Testis (tissue), 3 donors: Measurements from ENCODE around the gene ZRANB3. TPM values are rescaled to one million over a fixed set of nuclear protein-coding genes. Genes with fewer than 3 reads are reported as not detected.

Experiments used
- DNase-seq: peaks from one replicate; pipeline ENCODE4 v3.0.0-alpha.2; 2019
- H3K27ac ChIP-seq, 2 donors: fragments of 200-600 bp; sonication (generic); one replicate each; pipeline ENCODE4 v1.5.1; 2019
- H3K27me3 ChIP-seq: fragments of 200-600 bp; sonication (generic); one replicate; pipeline ENCODE4 v1.5.1; 2019
- H3K36me3 ChIP-seq: fragments of 200-600 bp; sonication (generic); one replicate; pipeline ENCODE4 v1.5.1; 2017; ENCODE audit warnings: low read depth; ENCODE audit errors: missing control alignments
- H3K4me1 ChIP-seq: fragments of 200-600 bp; sonication (generic); one replicate; pipeline ENCODE4 v1.5.1; 2019
- H3K4me3 ChIP-seq, 2 donors: fragments of 200-600 bp; sonication (generic); one replicate each; pipeline ENCODE4 v1.5.1; 2017 to 2019
- H3K9me3 ChIP-seq: fragments of 200-600 bp; sonication (generic); one replicate; pipeline ENCODE4 v1.5.1; 2017
- CTCF ChIP-seq, 3 experiments: fragments of 450-650 bp in 2 of 3; fragments of 200-600 bp in 1 of 3; sonication (generic) in 1 of 3; IDR thresholded peaks; one replicate each; pipeline ENCODE4 v1.5.1; 2016 to 2019; ENCODE audit warnings: antibody characterized with exemption in 3 of 3, mild to moderate bottlenecking in 2 of 3, moderate library complexity in 1 of 3
- POLR2A ChIP-seq: fragments of 450-650 bp; IDR thresholded peaks from one replicate; pipeline ENCODE4 v1.6.1; 2017; ENCODE audit warnings: antibody characterized with exemption, mild to moderate bottlenecking, moderate library complexity
- WGBS, 2 donors: methylation state at CpG; one replicate each; pipeline ENCODE4 v1.1.5; 2018; 5-methylcytosine and 5-hydroxymethylcytosine counted together
- intact Hi-C: fragments of 100-400 bp; cut with DNase I; formaldehyde crosslinking; loops from one replicate; pipeline ENCODE4 v1.15.1; 2023; ENCODE audit warnings: low total_unique reads
- polyA plus RNA-seq: library from polyadenylated mRNA; stranded (reverse); fragments of 350-450 nt; fragmentation: Illumina TruSeq; extraction: RNeasy Lipid Tissue Mini Kit (QIAGEN cat#74804); gene quantifications from one replicate; pipeline ENCODE4 v1.2.3, GENCODE V29; 2014; ENCODE audit warnings: low read depth, low replicate concordance; ENCODE audit not compliant: insufficient read depth
- total RNA-seq, 2 donors: library from RNA; depleted of rRNA; stranded (reverse); fragments of >200 nt; gene quantifications; one replicate each; pipeline ENCODE4 v1.2.3, GENCODE V29; 2016

ZRANB3 gene
- total and polyA plus RNA-seq, 3 donors from 2014 or later: 8.6 to 28.8 (median 19.3) TPM

- Histone ChIP-seq H3K27me3 (no peaks in the 10 kb centered on the region), H3K36me3 (no peaks in the 10 kb centered on the region), H3K27ac (no peak overlapping the region), H3K4me3 (no peak overlapping the region), H3K4me1 (no peaks in the 10 kb centered on the region), H3K9me3 (no peaks in the 10 kb centered on the region)
- TF ChIP-seq POLR2A (no peak), CTCF (IDR thresholded peaks at IDR 0.05) (no peak)
- no peak for DNase-seq
- intact Hi-C loops: no loop called here
- 93 to 99% methylated on average over 4 of the region's 4 CpGs for WGBS, 2 donors
These were observed 195.8 kb downstream of the ZRANB3 start for GRCh38 chr2:135335256-135335655.

GRCh38 chr2:135327146-135327545 lies 203.9 kb downstream of the ZRANB3 start:
- Histone ChIP-seq H3K36me3 (no peaks in the 10 kb centered on the region), H3K4me3 (no peak overlapping the region), H3K27me3 (no peaks in the 10 kb centered on the region), H3K4me1 (no peaks in the 10 kb centered on the region), H3K27ac (no peak overlapping the region), H3K9me3 (no peaks in the 10 kb centered on the region)
- TF ChIP-seq CTCF (IDR thresholded peaks at IDR 0.05): no peak
- no peak for TF ChIP-seq POLR2A
- intact Hi-C loops: no loop called here
- WGBS, 2 donors: 68 to 81% methylated on average over 1 of the region's 1 CpG
- DNase-seq: no peak

GRCh38 chr2:135320465-135321355 lies 210.3 kb downstream of the ZRANB3 start:
- WGBS, 2 donors: 77 to 88% methylated on average over 4 of the region's 4 CpGs
- no peaks in the 10 kb centered on the region for H3K4me1 ChIP-seq
- DNase-seq: no peak
- no peak overlapping the region for H3K27ac ChIP-seq
- H3K36me3 ChIP-seq: no peaks in the 10 kb centered on the region
- no peaks in the 10 kb centered on the region for H3K27me3 ChIP-seq
- H3K4me3 ChIP-seq: no peak overlapping the region
- intact Hi-C loops: no loop called here
- H3K9me3 ChIP-seq: no peaks in the 10 kb centered on the region
- TF ChIP-seq POLR2A (no peak), CTCF (IDR thresholded peaks at IDR 0.05) (no peak)

- H3K27me3 ChIP-seq: no peaks in the 10 kb centered on the region
- no peak for DNase-seq
- WGBS, 2 donors: 83 to 91% methylated on average over 2 of the region's 2 CpGs
These were observed 212.2 kb downstream of the ZRANB3 start for GRCh38 chr2:135318808-135319207.

More at GRCh38 chr2:135318808-135319207, 212.2 kb downstream of the ZRANB3 start:
- Histone ChIP-seq H3K4me1 (no peaks in the 10 kb centered on the region), H3K9me3 (no peaks in the 10 kb centered on the region), H3K4me3 (no peak overlapping the region), H3K27ac (no peak overlapping the region), H3K36me3 (no peaks in the 10 kb centered on the region)
- TF ChIP-seq POLR2A (no peak), CTCF (IDR thresholded peaks at IDR 0.05) (no peak)
- intact Hi-C loops: no loop called here
